Esophagus (tissue), 2 donors: ENCODE results near the gene GPHB5. TPM values are rescaled to one million over a fixed set of nuclear protein-coding genes. Genes with fewer than 3 reads are reported as not detected.

ENCODE experiments used
- H3K27ac ChIP-seq, 2 donors: one replicate each; pipeline ENCODE4 v1.5.1; 2013; ENCODE audit warnings: low read depth in 2 of 2, mild to moderate bottlenecking in 2 of 2, inconsistent platforms in 1 of 2, low read length in 1 of 2, moderate library complexity in 1 of 2
- H3K27me3 ChIP-seq, 2 donors: one replicate each; pipeline ENCODE4 v1.6.1; 2013; ENCODE audit warnings: low read length in 2 of 2, control low read depth in 1 of 2, mild to moderate bottlenecking in 1 of 2; ENCODE audit not compliant: insufficient read depth in 2 of 2, control insufficient read depth in 1 of 2
- H3K36me3 ChIP-seq, 2 donors: one replicate each; pipeline ENCODE4 v1.6.1; 2013; ENCODE audit warnings: low read length in 1 of 2; ENCODE audit not compliant: control insufficient read depth in 2 of 2, insufficient read depth in 2 of 2
- H3K4me1 ChIP-seq, 2 donors: one replicate each; pipeline ENCODE4 v1.6.1; 2013; ENCODE audit warnings: low read length in 1 of 2; ENCODE audit not compliant: control insufficient read depth in 2 of 2, insufficient read depth in 2 of 2
- H3K4me3 ChIP-seq, 2 donors: one replicate each; pipeline ENCODE4 v1.5.1; 2013; ENCODE audit warnings: low read length in 2 of 2, mild to moderate bottlenecking in 2 of 2, low read depth in 1 of 2, moderate library complexity in 1 of 2
- H3K9me3 ChIP-seq, 2 donors: one replicate each; pipeline ENCODE4 v1.6.1; 2013; ENCODE audit warnings: mild to moderate bottlenecking in 2 of 2, low read depth in 1 of 2, low read length in 1 of 2, moderate library complexity in 1 of 2; ENCODE audit not compliant: control insufficient read depth in 2 of 2, insufficient read depth in 1 of 2
- WGBS, 2 donors: extraction: QIAGEN DNeasy Blood & Tissue Kit; methylation state at CpG; one replicate each; pipeline ENCODE4 v1.1.7; 2013; 5-methylcytosine and 5-hydroxymethylcytosine counted together
- polyA plus RNA-seq, 2 donors: library from polyadenylated mRNA; stranded (reverse); fragments of 200-250 nt; gene quantifications; one replicate each; pipeline ENCODE4 v1.2.3, GENCODE V29; 2013
- donor health status: healthy with polysubstance abuse.
- donor health status: Bipolar disorder and iron deficiency.

The GPHB5 gene
- polyA plus RNA-seq, 2 donors = not detected

DNA sequence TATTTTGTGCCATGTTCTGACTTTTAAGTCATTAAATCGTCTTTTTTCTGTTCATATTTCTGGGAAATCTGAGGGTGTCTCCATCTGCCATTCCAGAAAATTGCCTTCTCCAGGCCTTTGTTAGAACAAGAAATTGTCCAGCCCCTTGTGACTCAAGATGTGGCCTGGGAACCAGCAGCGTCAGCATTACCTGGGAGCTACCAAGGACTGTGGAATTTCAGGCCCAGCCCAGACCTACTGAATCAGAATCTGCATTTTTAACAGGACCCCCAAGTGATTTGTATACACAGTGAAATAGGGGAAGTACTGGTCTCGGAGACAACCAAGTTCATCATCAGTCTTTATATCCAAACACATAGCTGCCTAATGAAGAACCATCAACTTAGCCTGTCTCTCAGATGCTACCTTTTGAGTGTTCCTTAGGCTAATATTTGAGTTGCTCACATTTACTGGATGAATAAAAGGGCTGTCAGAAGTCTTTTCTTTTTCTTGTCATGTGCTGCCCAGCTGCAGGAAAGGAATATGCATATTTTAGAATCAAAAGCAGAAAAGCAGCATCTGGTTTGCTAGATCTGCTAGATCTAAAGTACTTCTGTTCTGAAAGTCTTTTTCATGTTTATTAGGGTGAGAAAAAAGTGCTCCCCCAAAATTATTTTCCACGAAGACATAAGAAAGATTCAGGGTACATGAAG is 21.2 kb downstream of the GPHB5 start:
- H3K27me3 ChIP-seq = no peaks in the 10 kb centered on the region
- no peak overlapping the region for H3K4me3 ChIP-seq
- H3K9me3 ChIP-seq = no peaks in the 10 kb centered on the region
- no peak overlapping the region for H3K27ac ChIP-seq
- no peaks in the 10 kb centered on the region for H3K36me3 ChIP-seq
- WGBS, 2 donors = 68 to 70% methylated on average over 4 of the region's 4 CpGs
- H3K4me1 ChIP-seq = no peaks in the 10 kb centered on the region

DNA sequence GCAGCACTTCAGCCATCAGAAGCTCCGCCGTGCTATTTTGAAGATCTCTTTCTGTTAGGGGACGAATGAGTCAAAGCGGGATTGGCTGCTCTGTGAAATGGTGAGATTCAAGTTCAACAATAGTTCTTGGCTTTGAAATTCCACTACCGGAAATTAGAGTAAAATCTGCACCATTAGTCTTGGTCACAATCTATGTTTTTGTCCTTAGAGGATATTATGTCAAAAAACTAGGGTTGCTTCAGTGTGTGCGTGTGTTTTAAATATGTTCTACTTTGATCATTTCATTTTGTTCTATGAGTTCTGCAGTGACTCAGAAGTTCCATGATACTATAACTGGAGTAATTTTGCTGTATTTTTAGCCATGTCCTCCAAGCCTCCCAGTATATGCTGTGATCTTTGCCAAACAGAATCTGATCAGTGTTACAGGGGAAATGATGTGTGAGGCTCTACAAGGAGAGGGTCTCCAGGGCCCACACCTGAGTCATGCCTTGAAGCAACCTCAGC is 22.6 kb downstream of the GPHB5 start:
- H3K4me3 ChIP-seq = no peak overlapping the region
- no peak overlapping the region for H3K27ac ChIP-seq
- no peaks in the 10 kb centered on the region for H3K4me1 ChIP-seq
- no peaks in the 10 kb centered on the region for H3K9me3 ChIP-seq
- no peaks in the 10 kb centered on the region for H3K36me3 ChIP-seq
- H3K27me3 ChIP-seq = no peaks in the 10 kb centered on the region
- 75 to 86% methylated on average over 6 of the region's 6 CpGs for WGBS, 2 donors

DNA sequence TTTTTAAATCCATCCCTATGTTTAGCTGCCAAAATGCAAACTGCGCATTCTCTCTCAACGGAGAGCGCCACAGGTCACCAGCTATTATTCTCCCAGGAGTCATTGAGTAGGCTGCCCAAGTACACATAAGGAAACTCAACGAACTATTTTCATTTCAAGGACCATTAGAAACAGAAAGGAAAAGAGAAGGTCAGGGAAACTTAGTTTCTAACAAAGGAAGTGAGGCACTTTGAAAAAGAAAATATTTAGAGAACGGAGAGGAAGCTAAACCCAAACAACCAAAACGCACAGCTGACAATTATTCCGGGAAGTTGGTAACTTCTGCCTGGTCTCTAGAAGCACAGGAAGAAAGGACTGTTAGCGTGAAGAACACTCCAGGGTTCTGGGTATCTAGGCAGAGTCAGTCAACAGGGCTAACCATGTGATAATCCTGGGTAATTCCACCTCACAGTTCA is 23.5 kb downstream of the GPHB5 start:
- Histone ChIP-seq H3K27ac (peak overlapping the region in 1 of 2 donors; percentile 21), H3K4me3 (no peak overlapping the region), H3K27me3 (no peaks in the 10 kb centered on the region), H3K36me3 (no peaks in the 10 kb centered on the region), H3K9me3 (no peaks in the 10 kb centered on the region), H3K4me1 (no peaks in the 10 kb centered on the region)
- 69% methylated on average over 8 of the region's 8 CpGs for WGBS, 2 donors

DNA sequence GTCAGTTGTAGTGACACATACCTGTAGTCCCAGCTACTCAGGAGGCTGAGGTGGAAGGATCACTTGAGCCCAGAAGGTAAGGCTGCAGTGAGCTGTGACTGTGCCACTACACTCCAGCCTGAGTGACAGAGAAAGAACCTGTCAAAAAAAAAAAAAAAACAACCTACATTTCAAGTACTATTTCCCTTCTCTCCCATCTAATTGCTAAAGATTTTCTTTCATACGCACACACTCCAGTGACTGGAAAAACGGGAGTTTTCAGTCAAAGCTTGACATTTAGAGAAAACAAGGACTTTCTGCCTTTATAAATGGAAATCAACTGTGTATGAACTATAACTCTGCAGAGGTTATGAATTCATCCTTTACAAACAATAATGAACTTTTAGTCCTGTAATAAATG is 25.9 kb downstream of the GPHB5 start:
- Histone ChIP-seq H3K27me3 (no peaks in the 10 kb centered on the region), H3K4me1 (no peaks in the 10 kb centered on the region), H3K9me3 (no peaks in the 10 kb centered on the region), H3K27ac (no peak overlapping the region), H3K4me3 (no peak overlapping the region), H3K36me3 (no peaks in the 10 kb centered on the region)
- WGBS, 2 donors = 86 to 89% methylated on average over 2 of the region's 2 CpGs

DNA sequence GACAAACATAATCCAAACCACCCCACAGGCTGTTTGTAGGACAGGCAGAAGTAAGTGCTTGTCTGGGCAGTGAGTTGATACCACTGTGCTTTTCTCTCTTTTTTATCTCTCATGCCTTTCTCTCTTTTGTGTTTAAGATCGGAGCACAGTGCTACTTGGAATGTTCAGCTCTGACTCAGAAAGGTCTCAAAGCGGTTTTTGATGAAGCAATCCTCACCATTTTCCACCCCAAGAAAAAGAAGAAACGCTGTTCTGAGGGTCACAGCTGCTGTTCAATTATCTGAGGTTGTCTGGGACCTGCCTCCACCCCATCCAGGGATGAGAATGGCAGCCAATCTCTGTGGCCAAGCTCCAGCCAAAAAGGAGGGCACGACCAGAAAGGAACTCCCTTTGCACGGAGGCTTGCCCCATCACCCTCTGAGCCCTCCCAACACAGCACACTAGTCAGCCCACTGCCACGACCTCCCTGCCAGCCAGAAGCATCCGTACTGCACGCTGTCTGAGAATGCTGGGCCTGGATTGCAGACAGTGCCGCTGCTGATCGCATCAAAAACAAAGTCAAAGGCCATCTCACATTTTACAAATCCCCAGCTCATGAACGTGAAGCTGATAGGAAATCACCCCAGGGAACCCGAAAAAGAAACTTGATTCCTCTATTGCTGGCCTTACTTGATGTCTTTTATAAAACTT is 27.8 kb downstream of the GPHB5 start:
- Histone ChIP-seq H3K4me1 (no peaks in the 10 kb centered on the region), H3K27ac (no peak overlapping the region), H3K9me3 (no peaks in the 10 kb centered on the region), H3K27me3 (no peaks in the 10 kb centered on the region), H3K4me3 (no peak overlapping the region), H3K36me3 (no peaks in the 10 kb centered on the region)
- whole genome bisulfite sequencing, 2 donors = 79 to 81% methylated on average over 12 of the region's 12 CpGs

DNA sequence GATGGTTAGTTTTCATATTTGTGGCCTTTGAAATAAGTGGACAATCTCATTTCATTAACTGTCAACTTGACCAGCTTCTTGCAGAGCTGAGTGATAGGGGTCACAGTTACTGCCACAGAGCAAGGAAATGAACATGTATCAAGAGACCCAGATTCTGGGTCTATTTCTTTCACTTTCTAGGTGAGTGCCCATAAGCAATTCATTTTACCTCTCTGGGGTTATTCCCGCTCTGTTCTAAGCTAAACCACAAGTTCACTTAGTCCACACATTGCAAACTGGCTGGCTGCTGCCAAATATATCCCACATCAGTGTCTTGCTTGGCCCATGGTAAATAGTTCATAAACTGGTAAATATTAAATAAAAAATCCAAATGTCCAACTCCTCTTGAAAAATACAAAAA is 29.9 kb downstream of the GPHB5 start:
- no peak overlapping the region for H3K4me3 ChIP-seq
- WGBS, 2 donors = 87 to 90% methylated on average over 1 of the region's 1 CpG
- no peaks in the 10 kb centered on the region for H3K4me1 ChIP-seq
- H3K9me3 ChIP-seq = no peaks in the 10 kb centered on the region
- H3K27ac ChIP-seq = no peak overlapping the region
- no peaks in the 10 kb centered on the region for H3K36me3 ChIP-seq
- H3K27me3 ChIP-seq = no peaks in the 10 kb centered on the region

DNA sequence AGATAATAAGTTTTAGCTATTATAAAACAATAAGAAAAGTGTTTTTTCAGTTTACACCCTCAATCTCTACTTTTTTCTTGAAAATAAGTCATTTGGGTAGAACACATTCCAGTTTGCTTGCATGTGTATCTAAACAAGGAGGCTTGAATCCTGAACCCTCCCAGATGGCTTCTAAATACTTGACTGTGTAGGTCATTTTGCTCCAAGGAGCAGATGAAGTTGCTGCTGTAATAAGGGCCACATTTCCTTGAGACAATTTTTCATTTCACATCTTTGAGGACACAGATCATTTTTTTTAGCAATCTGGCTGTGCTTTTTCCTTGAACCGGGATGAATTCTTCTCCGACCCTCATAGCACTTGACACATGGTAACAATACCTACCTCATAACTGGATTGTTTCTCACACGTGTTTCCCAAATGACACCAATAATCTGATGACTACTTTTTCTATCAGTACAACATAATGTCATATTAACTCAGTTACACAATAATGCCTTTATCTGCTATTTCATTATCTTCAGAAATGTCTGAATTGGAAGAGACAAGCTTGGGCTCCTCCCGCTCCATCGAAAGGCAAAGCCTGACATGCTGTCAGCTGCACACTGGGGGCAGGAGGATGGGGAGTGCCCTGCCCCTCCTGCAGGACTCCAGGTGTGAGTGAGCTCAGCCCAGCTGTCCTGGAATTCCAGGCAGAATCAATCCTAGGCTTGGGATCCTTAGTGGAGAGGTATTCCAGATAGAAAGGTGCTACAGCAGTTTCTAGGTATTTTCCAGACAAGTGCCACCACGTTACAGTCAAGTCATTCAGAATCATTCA is 30.9 kb downstream of the GPHB5 start:
- 61 to 72% methylated on average over 6 of the region's 6 CpGs for WGBS, 2 donors
- Histone ChIP-seq H3K27ac (no peak overlapping the region), H3K4me3 (no peak overlapping the region), H3K4me1 (no peaks in the 10 kb centered on the region), H3K27me3 (no peaks in the 10 kb centered on the region), H3K9me3 (no peaks in the 10 kb centered on the region), H3K36me3 (no peaks in the 10 kb centered on the region)

DNA sequence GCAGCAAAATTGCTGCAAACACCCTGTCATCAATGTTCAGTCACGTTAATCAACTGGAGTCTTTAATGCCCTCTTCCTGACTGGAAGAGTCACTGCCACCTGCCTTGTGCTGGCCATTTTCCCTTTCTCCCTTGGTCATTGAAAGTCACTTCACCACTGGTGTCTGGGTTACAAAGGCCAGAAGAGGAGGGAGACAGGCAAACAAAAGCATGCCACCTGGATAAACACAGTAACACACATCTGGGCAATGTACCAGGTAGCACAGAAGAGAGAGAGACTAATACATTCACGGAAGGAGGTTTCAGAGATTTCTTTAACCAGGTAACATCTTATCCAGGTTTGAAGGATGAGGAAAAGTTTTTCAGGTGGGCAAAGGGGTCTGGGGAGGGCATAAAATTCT is 32.7 kb downstream of the GPHB5 start:
- Histone ChIP-seq H3K27me3 (no peaks in the 10 kb centered on the region), H3K4me1 (no peaks in the 10 kb centered on the region), H3K36me3 (no peaks in the 10 kb centered on the region), H3K9me3 (no peaks in the 10 kb centered on the region), H3K4me3 (no peak overlapping the region), H3K27ac (no peak overlapping the region)
- 57 to 62% methylated on average over 2 of the region's 2 CpGs for WGBS, 2 donors

DNA sequence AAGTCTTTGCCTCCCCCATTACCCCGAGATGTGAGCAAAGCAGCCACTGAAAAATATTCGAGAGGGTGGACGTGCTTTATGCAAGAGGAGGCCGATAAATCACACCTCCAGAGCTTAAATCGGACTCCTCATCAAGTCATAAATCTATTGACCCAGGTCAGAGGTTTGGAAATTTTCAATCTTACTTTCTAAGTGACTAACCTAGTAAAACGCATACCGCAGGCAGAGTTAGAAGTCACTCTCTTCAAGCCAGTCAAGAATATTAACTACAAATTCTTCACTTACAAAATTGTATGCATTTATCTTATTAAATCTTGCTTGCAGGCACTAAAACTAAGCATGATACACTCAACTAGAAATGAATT is 34.9 kb downstream of the GPHB5 start:
- H3K4me1 ChIP-seq = no peaks in the 10 kb centered on the region
- no peak overlapping the region for H3K27ac ChIP-seq
- WGBS, 2 donors = 82 to 84% methylated on average over 7 of the region's 7 CpGs
- no peaks in the 10 kb centered on the region for H3K36me3 ChIP-seq
- H3K27me3 ChIP-seq = no peaks in the 10 kb centered on the region
- H3K4me3 ChIP-seq = no peak overlapping the region
- H3K9me3 ChIP-seq = no peaks in the 10 kb centered on the region
